ENCODE data around the gene KLF11.

GRCh38 chr2:10086950-10087349 lies 43.6 kb downstream of the KLF11 start:
- TF ChIP-seq CTCF (IDR thresholded peaks at IDR 0.05) (no peak), POLR2A (IDR thresholded peaks at IDR 0.05) (no peak)

Data from vagina (tissue), 2 donors.